HepG2 (cell line): ENCODE measurements around the gene KRT79. TPM values are rescaled to one million over a fixed set of nuclear protein-coding genes. Genes with fewer than 3 reads are reported as not detected.
A peak's percentile ranks its signal among the peaks of the same experiment; 100 is the strongest.

Source experiments
- CC2D1A ChIP-seq: sonication (generic); formaldehyde crosslinking; IDR thresholded peaks from 2 replicates; pipeline ENCODE4 v1.8.1; 2023; ENCODE audit warnings: mild to moderate bottlenecking, missing genetic modification reagents
- ESRRA ChIP-seq: sonication (generic); formaldehyde crosslinking; IDR thresholded peaks from 2 replicates; pipeline ENCODE4 v1.5.1; 2020; ENCODE audit warnings: mild to moderate bottlenecking, low read depth, missing genetic modification reagents
- HDAC1 ChIP-seq: sonication (generic); formaldehyde crosslinking; IDR thresholded peaks from 2 replicates; pipeline ENCODE4 v1.5.1; 2020; ENCODE audit warnings: mild to moderate bottlenecking, missing genetic modification reagents
- HDAC6 ChIP-seq: fragments of 200-600 bp; sonication (generic); IDR thresholded peaks from 2 replicates; pipeline ENCODE4 v1.7.0; 2017; ENCODE audit warnings: mild to moderate bottlenecking, antibody characterized with exemption, low read length, low read depth
- KDM3A ChIP-seq: IDR thresholded peaks from 2 replicates; pipeline ENCODE4 v1.6.1; 2018; ENCODE audit warnings: low read depth, missing compliant biosample characterization
- MED13 ChIP-seq: sonication (generic); formaldehyde crosslinking; IDR thresholded peaks from 2 replicates; pipeline ENCODE4 v1.5.0; 2020; ENCODE audit warnings: missing genetic modification reagents
- MTERF4 ChIP-seq: sonication (generic); formaldehyde crosslinking; IDR thresholded peaks from 2 replicates; pipeline ENCODE4 v1.8.0; 2023; ENCODE audit warnings: mild to moderate bottlenecking, missing genetic modification reagents
- NFE2 ChIP-seq: sonication (generic); formaldehyde crosslinking; IDR thresholded peaks from 2 replicates; pipeline ENCODE4 v1.4.0; 2020; ENCODE audit warnings: missing genetic modification reagents
- SETDB1 ChIP-seq: sonication (generic); formaldehyde crosslinking; IDR thresholded peaks from 2 replicates; pipeline ENCODE4 v1.5.1; 2020; ENCODE audit warnings: missing genetic modification reagents, mild to moderate bottlenecking, borderline replicate concordance
- SIX1 ChIP-seq: sonication (generic); formaldehyde crosslinking; IDR thresholded peaks from 2 replicates; pipeline ENCODE4 v1.4.0; 2020; ENCODE audit warnings: missing genetic modification reagents, borderline replicate concordance
- SMAD9 ChIP-seq: sonication (generic); formaldehyde crosslinking; IDR thresholded peaks from 2 replicates; pipeline ENCODE4 v1.5.1; 2020; ENCODE audit warnings: mild to moderate bottlenecking, missing genetic modification reagents
- ZFP41 ChIP-seq: sonication (generic); formaldehyde crosslinking; IDR thresholded peaks from 2 replicates; pipeline ENCODE4 v1.4.0; 2020; ENCODE audit warnings: mild to moderate bottlenecking, missing genetic modification reagents, borderline replicate concordance
- ZNF10 ChIP-seq: sonication (generic); formaldehyde crosslinking; IDR thresholded peaks from 2 replicates; pipeline ENCODE4 v1.4.0; 2020; ENCODE audit warnings: mild to moderate bottlenecking, low read depth, missing genetic modification reagents, borderline replicate concordance
- ZNF382 ChIP-seq: sonication (generic); formaldehyde crosslinking; IDR thresholded peaks from 2 replicates; pipeline ENCODE4 v1.5.0; 2020; ENCODE audit warnings: missing genetic modification reagents, mild to moderate bottlenecking, borderline replicate concordance
- ZNF512B ChIP-seq: sonication (generic); formaldehyde crosslinking; IDR thresholded peaks from 2 replicates; pipeline ENCODE4 v1.5.1; 2020; ENCODE audit warnings: missing genetic modification reagents, mild to moderate bottlenecking, borderline replicate concordance
- ZNF580 ChIP-seq: IDR thresholded peaks from 2 replicates; pipeline ENCODE4 v1.6.1; 2016; ENCODE audit warnings: low read depth, borderline replicate concordance
- polyA plus RNA-seq, 8 experiments: library from polyadenylated mRNA; depleted of rRNA in 3 of 8; stranded (reverse) in 7 of 8; unstranded in 1 of 8; fragments of >200 nt; fragmentation: Illumina TruSeq in 4 of 8; extraction: Trizol in 4 of 8; gene quantifications; 2 replicates each; pipeline versions ENCODE4 v1.2.1 to v1.2.3, GENCODE V29; 2011 to 2016; ENCODE audit warnings: low read depth in 4 of 8, missing spikeins in 1 of 8, mixed read lengths in 1 of 8; ENCODE audit not compliant: insufficient read depth in 1 of 8
- total RNA-seq, 5 experiments: library from RNA; depleted of rRNA; stranded (reverse); fragments of >200 nt; fragmentation: Illumina TruSeq; extraction: Trizol; gene quantifications; 2 replicates each; pipeline ENCODE4 v1.2.3, GENCODE V29; 2016; ENCODE audit warnings: low read depth in 1 of 5
- TF ChIP-seq, protein P1 (sequence below): sonication (generic); formaldehyde crosslinking; IDR thresholded peaks from 2 replicates; pipeline ENCODE4 v1.4.0; 2020; ENCODE audit warnings: mild to moderate bottlenecking, low read depth, missing genetic modification reagents
- TF ChIP-seq, protein P2 (sequence below): sonication (generic); formaldehyde crosslinking; IDR thresholded peaks from 2 replicates; pipeline ENCODE4 v1.5.0; 2020; ENCODE audit warnings: mild to moderate bottlenecking, missing genetic modification reagents, borderline replicate concordance

The KRT79 gene
- total and polyA plus RNA-seq, 2 of the 13 experiments (the other 11 are each of a cell fraction or from before 2014, with no cell fraction given), result 0.09 TPM; not detected in 1

DNA sequence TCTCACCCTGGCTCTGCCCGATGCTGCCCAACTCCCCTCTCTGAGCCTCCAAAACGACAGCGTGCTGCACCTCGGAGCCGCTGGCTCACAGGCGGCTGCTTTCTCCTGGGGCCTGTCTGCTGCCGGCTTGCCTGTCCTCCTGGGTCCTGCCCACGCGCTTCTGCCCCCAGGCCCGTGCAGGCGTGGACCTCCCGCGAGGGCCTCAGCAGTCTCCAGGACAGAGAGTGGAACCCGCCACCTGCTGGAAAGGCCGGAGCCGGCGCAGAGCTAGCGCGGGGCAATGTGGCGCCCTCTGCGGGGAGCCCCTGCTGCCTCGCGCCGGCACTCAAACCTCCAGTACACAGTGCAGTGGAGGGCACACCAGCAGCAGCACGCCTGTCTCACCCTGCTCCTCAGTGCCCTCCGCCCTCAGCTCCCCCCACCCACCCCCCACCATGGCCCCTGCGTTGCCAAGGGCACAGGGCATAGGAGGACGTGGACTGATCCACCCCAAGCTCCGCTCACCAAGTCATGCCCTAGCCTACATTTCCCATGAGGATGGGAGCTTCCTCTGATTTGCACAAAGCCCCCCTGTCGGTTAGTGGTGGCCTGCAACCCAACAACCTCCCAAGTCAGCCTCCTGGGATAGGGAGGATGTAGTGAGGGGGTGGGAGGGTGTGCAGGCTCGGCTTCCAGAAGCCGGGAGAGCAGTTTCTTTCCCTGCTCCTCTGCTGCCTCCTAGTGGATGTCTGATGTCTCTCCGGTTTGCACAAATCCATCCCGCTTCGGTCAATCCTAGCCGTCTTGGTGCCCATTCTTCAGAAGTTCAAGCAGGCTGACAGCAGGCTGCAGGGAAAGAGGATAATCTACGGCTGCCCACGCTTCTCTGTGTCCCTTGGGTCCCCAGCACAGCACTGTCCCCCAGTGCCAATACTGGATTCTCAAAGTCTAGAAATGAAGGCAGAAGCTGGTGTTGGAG, 45.6 kb upstream of the KRT79 start (continued):
- TF ChIP-seq SETDB1 (CRISPR knock-in tag), result no peak
- TF ChIP-seq ZNF10 (CRISPR knock-in tag), result no peak
- no peak for TF ChIP-seq ZNF382 (CRISPR knock-in tag)
- no peak for TF ChIP-seq NFE2 (CRISPR knock-in tag)
- no peak for TF ChIP-seq HDAC6
- no peak for TF ChIP-seq KDM3A (CRISPR knock-in tag)
- TF ChIP-seq, protein P1, sequence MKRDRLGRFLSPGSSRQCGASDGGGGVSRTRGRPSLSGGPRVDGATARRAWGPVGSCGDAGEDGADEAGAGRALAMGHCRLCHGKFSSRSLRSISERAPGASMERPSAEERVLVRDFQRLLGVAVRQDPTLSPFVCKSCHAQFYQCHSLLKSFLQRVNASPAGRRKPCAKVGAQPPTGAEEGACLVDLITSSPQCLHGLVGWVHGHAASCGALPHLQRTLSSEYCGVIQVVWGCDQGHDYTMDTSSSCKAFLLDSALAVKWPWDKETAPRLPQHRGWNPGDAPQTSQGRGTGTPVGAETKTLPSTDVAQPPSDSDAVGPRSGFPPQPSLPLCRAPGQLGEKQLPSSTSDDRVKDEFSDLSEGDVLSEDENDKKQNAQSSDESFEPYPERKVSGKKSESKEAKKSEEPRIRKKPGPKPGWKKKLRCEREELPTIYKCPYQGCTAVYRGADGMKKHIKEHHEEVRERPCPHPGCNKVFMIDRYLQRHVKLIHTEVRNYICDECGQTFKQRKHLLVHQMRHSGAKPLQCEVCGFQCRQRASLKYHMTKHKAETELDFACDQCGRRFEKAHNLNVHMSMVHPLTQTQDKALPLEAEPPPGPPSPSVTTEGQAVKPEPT (CRISPR knock-in tag), result no peak
- TF ChIP-seq SMAD9 (CRISPR knock-in tag), result no peak
- no peak for TF ChIP-seq ZNF512B
- TF ChIP-seq ZNF580, result 0 out of 2 replicates have a peak, but pooled peaks have one; percentile 40
- no peak for TF ChIP-seq MED13 (CRISPR knock-in tag)
- TF ChIP-seq HDAC1 (CRISPR knock-in tag), result peak; percentile 66
- no peak for TF ChIP-seq ZFP41 (CRISPR knock-in tag)
- no peak for TF ChIP-seq MTERF4
- TF ChIP-seq, protein P2, sequence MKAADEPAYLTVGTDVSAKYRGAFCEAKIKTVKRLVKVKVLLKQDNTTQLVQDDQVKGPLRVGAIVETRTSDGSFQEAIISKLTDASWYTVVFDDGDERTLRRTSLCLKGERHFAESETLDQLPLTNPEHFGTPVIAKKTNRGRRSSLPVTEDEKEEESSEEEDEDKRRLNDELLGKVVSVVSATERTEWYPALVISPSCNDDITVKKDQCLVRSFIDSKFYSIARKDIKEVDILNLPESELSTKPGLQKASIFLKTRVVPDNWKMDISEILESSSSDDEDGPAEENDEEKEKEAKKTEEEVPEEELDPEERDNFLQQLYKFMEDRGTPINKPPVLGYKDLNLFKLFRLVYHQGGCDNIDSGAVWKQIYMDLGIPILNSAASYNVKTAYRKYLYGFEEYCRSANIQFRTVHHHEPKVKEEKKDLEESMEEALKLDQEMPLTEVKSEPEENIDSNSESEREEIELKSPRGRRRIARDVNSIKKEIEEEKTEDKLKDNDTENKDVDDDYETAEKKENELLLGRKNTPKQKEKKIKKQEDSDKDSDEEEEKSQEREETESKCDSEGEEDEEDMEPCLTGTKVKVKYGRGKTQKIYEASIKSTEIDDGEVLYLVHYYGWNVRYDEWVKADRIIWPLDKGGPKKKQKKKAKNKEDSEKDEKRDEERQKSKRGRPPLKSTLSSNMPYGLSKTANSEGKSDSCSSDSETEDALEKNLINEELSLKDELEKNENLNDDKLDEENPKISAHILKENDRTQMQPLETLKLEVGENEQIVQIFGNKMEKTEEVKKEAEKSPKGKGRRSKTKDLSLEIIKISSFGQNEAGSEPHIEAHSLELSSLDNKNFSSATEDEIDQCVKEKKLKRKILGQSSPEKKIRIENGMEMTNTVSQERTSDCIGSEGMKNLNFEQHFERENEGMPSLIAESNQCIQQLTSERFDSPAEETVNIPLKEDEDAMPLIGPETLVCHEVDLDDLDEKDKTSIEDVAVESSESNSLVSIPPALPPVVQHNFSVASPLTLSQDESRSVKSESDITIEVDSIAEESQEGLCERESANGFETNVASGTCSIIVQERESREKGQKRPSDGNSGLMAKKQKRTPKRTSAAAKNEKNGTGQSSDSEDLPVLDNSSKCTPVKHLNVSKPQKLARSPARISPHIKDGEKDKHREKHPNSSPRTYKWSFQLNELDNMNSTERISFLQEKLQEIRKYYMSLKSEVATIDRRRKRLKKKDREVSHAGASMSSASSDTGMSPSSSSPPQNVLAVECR (CRISPR knock-in tag), result peak; percentile 30; the same call in 1 of the 2 replicates
- TF ChIP-seq CC2D1A (CRISPR knock-in tag), result no peak
- no peak for TF ChIP-seq ESRRA (CRISPR knock-in tag)
- no peak for TF ChIP-seq SIX1 (CRISPR knock-in tag)
